ENCODE measurements around the gene MAP3K1.
A peak's percentile ranks its signal among the peaks of the same experiment; 100 is the strongest.

The MAP3K1 gene

DNA sequence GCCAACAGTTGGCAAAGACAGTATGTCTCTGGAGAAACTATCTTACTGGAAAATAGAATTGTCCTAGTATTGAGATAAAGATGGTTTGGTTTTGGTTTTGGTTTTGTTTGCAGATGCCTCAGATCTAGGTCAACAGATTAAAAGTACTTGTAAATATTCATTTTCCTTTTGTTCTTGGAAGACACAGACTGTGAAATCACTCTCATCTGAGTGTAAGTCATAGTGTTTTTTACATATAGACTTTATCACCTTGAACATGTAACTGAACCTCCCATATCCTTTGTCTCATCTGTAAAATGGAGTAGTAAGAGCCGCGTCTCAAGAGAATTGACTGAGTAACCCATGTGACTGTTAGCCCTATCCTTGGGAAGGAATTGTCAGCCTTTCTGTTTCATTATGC lies 34.3 kb downstream of the MAP3K1 start:
- DNase-seq (ENCODE audit: low read depth in 2 of 2): no peak

DNA sequence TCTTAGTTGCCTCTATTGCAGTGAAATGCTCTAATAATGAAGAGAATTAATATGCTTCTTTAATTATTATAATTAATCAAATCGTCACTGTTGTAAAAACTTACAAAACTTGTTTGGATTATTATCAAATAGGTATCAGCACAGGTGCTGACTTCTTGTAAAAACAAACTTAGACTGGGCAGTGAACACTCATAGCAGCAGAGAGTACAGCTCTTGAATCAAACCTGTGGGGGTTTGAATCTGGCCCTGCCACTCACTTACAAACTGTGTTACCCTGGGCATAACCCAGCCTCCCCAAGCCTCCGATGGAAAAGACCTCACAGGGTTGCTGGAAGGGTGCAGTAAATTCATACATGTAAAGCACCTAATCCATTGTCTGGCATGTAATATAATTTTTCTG lies 35.1 kb downstream of the MAP3K1 start:
- no peak for DNase-seq (ENCODE audit: low read depth in 2 of 2)

DNA sequence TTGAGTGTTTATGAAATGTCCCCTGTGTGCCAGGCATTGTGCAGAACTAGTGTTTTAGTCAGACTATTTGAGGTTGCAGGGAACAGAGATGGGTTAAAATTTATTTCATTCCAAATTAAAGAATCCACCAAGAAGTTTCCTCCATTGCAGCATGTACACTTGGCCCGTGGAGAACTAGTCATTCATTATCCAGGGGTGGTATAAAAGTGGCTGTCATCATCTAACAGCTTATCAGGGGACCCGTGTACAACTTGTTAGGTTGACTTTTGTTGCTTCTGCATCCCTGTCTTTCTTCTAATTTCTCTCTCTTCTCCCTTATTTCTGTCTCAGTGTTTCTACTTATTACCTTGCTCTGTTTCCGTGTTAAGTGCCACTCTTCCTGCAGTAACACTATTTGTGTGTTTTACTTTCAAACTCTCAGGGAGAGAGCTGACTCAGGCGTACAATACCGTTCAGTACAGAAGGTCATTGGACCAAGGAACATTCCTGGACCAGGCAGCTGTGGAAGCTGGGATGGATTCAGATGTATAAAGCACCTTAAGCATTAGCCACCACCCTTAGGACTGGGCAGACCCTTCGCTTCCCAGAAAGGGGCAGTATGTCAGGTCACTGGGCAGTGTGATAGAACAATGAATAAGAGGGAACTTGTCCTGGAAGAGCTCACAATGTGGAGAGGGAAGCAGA lies 36.1 kb downstream of the MAP3K1 start:
- no peak for DNase-seq (ENCODE audit: low read depth in 2 of 2)

DNA sequence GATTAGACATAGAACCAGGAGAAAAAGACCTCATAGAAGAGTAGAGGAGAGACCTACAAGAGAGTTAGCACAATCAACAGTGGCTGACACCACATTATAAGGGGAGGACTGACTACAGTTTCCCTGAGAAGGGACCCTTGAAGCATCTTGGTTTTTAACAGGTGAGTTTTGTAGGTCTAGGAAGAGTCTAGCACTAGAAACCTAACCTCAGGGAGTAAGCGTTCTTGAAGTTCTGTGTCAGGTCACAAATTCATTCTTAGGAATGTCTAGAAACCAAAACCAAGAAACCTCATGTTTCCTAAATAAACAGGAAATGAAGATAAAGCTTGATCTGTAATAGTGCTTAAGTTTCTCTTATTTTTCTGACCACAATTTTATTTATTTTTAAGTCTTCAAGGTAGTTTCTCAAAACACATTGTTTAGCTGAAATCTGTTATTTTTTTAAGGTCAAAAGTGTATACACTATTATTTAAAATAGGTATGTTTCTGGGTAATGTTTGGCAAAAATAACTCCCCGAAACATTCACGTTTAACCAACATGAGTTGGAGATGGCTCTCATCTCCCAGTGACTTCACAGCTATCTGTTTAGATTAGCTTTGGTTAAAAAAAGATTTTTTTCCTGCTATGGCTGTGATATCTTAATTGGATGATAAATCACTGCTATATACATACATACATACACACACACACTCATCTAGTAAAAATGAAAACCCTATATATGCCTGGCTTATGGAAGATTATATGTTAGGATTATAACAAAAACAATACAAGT lies 37.1 kb downstream of the MAP3K1 start:
- no peak for DNase-seq (ENCODE audit: low read depth in 2 of 2)

DNA sequence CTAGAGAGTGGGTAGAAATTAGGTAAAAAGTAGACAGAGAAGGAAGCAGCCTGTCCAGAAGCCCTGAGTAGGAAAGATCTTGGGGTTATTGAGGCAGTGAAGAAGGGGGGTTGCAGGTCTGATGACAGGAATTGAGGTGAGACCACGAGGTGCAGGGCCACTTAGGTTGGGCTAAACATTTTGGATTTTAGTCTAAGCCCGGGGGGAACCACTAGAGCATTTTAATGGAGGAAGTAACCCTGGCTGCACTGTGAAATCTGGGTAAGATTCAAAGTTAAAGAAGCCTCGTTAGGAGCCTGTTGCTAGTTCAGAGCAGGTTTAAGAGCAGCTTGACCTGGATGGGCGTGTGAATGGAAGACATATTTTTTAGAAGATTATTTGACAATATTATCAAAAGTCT lies 38.3 kb downstream of the MAP3K1 start:
- DNase-seq (ENCODE audit: low read depth in 2 of 2): no peak

DNA sequence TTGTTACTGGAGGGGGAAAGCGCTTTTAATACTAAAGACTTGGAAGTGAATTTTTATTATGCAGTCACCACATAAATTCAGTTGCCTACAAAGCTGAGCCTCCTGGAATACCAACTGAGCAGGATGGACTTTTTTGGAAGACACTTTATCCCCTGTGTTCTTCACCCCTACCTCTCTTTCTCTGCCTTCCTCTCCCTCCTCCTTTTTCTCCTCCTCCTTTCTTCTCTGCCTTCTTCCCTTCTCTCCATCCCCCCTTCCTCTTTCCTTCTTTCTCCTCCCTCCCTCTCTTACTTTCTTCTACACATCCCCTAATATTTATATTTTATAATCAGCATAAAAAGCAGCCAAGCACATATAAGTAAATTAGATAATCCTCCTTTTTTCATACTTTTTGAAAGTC lies 39.6 kb downstream of the MAP3K1 start:
- DNase-seq (ENCODE audit: low read depth in 2 of 2): no peak

DNA sequence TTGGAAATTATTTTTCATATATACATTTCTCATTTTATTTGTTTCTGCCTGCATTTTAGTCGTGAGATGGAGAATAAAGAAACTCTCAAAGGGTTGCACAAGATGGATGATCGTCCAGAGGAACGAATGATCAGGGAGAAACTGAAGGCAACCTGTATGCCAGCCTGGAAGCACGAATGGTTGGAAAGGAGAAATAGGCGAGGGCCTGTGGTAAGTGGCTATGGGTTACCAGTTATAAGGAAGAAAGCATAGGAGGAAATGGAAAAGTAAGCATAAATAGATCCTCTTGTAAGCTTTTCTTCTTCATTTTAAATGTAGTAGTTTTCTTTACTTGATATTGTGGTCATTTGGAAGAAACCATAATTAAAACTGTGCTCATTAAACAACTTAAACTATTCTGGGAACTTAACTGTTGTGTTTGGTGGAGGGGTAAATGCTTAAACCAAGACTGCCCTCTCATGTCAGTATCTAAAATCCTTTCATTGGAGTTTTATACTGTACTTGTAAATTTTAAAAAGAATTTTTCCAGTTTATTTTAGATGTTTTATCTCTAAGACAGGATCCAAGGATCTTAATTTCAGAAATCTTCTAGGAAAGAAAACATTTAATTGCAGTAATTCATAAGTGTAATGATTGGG lies 41.3 kb downstream of the MAP3K1 start:
- no peak for DNase-seq (ENCODE audit: low read depth in 2 of 2)

DNA sequence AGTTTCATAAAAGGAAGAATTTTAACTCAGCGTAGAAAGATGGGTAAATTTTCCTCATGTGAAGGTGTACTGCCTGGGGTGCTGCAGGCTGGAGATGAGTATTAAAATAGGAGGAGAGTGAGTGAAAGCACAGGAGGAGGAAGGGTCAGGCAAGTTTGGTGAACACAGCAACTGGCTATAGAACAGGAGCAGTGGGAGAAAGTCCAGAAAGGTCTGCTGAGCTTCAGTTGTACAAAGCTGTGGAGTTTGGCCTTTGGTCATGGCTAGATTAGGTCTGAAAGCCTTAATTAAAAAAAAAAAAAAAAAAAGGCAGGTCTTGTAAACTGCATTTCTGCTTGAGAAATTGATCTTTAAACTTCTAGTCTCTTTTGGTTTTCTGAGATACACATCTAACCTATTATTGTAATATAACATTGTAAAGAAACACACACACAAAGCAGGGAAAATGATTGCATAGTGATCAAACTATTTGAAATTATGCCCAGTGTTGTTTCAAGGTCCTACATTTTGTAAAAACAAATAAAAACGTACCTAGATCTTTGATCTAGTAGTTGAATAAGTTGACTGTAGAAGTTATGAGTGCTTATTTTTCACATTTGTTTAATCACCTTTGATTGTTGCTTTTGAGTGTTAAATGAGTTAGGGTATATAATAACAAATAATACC lies 43.6 kb downstream of the MAP3K1 start:
- DNase-seq (ENCODE audit: low read depth in 2 of 2): no peak

DNA sequence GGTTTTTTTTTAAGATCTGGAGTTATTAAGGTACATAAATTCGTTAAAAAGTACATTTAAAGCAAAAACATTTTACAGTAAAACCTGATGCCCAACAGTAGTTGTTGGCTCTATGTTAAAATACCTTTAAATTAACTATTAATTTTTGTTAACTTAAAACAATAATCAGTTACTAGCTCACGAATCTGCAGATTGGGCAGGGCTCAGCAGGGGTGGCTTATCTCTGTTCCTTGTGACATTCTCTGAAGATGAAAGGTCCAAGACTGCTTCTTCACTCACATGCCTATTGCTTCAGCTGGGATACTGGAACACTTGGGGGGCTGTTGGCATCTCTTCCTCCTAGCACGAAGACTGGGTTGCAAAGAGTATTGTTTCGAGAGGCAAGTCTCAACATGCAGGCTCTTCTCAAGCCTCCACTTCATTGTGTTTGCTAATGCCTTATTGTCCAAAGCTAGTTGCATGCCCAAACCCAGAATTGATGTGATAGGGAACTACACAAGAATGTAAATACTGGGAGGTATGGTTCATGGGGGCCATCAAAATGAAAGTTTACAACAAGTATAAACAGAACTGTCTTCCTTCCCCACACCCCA lies 46.6 kb downstream of the MAP3K1 start:
- no peak for DNase-seq (ENCODE audit: low read depth in 2 of 2)

DNA sequence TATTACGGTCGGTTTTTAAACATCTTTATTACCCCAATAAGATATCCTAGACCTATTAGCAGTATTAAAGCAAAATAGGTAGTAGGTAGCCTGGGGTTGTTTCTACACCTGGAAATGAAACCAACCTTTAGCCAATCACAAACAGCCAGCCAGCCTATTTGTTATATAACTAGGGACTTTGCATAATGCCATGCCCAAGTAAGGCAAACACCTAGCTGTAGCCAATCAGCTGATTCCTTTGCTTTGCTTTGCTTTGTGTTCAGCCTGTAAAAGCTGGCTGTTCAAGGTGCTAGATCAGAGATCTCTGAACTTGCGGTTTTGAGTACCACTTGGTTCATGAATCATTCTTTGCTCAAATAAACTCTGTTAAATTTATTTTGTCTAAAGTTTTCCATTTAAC lies 47.6 kb downstream of the MAP3K1 start:
- no peak for DNase-seq (ENCODE audit: low read depth in 2 of 2)

DNA sequence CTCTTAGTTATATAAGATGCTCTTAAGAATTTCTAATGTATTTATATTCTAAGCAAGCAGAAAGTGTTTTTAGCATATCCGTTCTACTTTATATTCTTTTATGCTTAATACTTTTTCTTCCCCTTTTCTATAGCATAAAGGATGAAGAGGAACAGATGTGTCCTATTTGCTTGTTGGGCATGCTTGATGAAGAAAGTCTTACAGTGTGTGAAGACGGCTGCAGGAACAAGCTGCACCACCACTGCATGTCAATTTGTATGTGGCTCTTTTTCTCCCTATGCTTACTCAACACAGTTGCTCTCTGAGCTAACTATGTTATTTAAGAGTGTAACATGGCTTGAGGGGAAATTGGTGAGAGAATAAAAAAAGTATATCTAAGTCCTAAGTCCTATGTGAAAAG lies 56.4 kb downstream of the MAP3K1 start:
- DNase-seq (ENCODE audit: low read depth in 2 of 2): no peak

DNA sequence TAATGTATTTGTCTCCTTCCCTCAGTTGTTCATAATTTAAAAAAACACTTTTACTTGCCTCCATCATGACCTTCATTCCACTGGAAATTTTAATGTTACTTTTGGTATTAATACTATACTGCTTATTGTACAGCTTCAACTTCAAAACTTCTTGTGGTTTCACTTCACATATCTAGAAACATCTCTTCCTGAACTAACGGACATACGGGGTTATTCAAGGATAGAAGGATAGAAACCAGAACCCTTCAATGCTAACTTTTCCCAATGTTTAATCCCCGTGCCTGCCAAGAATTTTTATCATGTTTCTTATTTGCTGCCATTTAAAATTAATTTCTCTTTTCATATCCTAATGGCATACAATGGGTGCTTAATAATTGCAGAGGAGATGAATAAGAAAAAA lies 57.7 kb downstream of the MAP3K1 start:
- no peak for DNase-seq (ENCODE audit: low read depth in 2 of 2)

DNA sequence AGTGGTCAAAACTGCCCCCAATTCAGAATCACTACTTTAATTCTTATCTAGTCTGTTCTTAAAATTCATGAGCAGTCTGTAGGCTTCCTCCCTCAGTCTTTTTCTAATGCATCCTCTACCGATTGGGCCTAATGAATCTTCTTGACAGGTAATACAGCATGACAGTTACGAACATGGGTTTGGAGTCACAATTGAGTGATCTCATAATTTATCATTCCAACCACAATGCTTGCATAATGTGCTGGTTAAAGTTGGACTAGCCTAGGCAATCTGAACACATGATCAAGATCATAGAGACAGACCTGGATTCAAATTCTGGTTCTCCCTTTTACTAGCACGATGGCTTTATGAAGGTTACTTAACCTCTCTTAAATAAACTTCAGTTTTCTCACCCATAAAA lies 61.0 kb downstream of the MAP3K1 start:
- no peak for DNase-seq (ENCODE audit: low read depth in 2 of 2)

DNA sequence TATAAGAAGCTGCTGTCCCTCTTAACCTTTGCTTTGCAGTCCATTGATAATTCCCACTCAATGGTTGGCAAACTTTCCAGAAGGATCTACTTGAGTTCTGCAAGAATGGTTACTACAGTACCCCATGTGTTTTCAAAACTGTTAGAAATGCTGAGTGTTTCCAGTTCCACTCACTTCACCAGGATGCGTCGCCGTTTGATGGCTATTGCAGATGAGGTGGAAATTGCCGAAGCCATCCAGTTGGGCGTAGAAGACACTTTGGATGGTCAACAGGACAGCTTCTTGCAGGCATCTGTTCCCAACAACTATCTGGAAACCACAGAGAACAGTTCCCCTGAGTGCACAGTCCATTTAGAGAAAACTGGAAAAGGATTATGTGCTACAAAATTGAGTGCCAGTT lies 66.2 kb downstream of the MAP3K1 start:
- no peak for DNase-seq (ENCODE audit: low read depth in 2 of 2)

DNA sequence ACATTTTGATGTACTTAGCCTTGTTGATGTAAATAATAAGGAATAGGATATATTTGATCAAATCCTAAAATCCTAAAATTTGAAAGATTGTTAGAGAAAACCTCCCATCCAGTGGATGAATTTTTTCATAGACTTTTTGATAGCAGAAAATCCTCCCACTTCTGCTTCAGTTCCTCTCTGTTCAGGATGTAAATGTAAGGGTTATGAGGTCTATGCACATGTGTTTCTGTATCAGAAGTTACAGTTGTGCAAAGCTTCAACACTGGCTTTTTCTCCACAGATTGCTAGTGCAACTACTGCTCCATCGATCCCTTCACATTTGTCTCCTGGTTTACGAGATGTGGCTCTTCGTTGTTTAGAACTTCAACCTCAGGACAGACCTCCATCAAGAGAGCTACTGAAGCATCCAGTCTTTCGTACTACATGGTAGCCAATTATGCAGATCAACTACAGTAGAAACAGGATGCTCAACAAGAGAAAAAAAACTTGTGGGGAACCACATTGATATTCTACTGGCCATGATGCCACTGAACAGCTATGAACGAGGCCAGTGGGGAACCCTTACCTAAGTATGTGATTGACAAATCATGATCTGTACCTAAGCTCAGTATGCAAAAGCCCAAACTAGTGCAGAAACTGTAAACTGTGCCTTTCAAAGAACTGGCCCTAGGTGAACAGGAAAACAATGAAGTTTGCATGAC lies 78.1 kb downstream of the MAP3K1 start:
- DNase-seq (ENCODE audit: low read depth in 2 of 2): no peak

DNA sequence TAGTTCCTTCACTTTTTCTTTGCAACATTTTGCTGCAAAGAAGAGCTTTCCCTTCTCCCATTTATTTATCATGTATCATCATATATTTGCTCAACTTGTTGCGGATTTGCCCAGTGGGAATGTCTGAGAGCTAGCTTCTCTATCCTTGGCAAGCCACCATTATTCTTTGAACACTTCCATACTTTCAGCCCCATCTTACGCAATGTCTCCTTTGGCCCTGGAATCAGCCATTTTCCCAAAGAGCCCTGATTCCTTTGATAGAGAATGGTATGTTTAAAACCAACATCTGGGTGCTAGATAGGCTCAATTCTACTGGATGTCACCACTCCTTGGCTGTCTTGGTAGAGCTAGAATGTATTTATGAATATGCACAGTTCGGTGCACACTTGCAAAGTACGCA lies 81.4 kb downstream of the MAP3K1 start:
- no peak for DNase-seq (ENCODE audit: low read depth in 2 of 2)

DNA sequence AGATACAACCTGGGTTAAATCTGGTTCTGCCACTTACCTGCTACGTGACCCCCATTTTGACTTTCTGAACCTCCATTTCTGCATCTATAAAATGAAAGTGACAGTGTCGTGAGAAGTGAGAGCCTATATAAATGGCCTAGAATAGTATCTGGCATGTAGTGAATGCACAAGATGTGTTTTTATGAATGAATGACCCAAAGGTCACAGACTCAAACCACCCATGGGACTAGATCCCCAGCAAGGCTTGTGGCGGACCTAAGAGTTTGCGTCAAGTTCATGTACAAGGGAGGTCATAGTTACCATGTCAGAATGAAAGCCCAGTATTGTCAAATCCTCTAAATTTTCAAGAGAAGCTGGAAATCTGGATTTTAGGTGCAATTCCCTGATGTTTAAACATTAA lies 82.9 kb downstream of the MAP3K1 start:
- DNase-seq (ENCODE audit: low read depth in 2 of 2): no peak

DNA sequence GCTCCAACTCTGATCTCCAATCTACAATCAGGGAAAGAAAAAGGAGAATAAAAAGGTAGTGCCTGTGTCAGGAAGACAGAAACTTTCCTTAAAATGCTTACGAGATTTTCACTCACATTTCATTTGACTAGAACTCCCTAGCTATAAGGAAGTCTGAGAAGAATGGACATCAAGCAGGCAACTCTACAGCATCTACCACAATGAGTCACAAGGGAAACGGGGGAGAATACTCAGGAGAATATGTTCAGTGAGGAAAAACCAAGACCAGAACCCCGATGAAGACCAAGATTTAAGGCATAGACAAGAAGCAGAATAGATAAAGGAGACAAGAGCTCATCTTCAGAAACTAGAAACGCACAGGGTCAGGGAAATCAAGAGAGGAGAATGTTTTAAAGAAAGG lies 85.0 kb downstream of the MAP3K1 start:
- no peak for DNase-seq (ENCODE audit: low read depth in 2 of 2)

DNA sequence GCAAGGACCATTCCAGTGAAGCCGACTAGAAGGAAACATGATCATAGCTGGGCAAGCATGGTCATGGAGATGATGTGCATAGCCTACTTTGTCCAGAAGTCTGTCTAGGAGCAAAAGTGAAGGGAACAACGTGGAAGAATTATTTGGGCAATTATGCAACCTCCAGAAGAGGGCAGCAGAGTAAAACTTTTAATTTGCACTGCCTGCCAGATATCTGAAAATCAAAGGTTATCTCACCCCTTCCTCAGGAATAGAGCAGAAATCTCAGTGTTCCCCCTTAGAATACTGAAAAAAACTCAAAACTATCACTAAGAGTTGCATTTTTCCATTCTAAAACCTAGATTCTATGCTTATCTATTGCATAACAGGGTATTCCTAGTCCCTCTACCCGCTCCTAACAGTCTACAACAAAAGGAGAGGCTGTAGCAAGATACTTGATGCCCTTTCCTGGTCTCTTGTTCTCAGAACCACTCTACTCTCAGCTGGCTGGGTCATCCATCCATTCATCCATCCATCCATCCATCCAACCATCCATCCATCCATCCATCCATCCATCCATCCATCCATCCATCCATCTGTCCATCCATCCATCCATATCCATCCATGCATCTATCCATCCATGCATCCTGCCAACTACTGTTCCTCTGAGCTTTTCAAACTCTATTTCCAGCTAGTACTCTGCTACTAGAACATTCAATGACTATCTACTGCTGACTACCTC lies 85.7 kb downstream of the MAP3K1 start:
- peak in 1 of 2 donors; percentile 12 for DNase-seq (ENCODE audit: low read depth in 2 of 2)

DNA sequence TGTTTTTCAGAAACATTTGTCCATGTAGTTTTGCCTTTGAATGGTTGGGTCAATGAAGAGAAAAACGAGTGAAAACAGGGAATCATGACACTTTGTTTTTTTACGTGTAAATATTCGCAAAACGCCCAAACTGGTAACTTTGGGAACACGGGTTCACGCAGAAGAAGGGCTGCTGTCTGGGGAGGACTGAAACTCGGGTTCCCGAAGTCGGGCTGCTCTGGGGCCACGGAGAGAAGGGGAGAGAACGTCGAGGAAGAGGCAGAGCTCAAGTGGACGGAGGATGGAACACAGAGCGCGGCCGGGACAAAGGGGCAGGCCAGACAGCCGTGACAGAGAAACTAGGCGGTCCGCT lies 93.6 kb downstream of the MAP3K1 start:
- no peak for DNase-seq (ENCODE audit: low read depth in 2 of 2)
